Vagina (tissue), 2 donors: ENCODE results near the gene IGSF23. TPM values are rescaled to one million over a fixed set of nuclear protein-coding genes. Genes with fewer than 3 reads are reported as not detected.

ENCODE experiments used
- DNase-seq, 2 donors: peaks; one replicate each; pipeline ENCODE4 v3.0.0-alpha.2; 2017; ENCODE audit errors: extremely low spot score in 2 of 2
- H3K27ac ChIP-seq: fragments of 200-600 bp; sonication (generic); one replicate; pipeline ENCODE4 v1.5.1; 2019
- H3K27me3 ChIP-seq: fragments of 200-600 bp; sonication (generic); one replicate; pipeline ENCODE4 v1.5.1; 2019
- H3K36me3 ChIP-seq, 2 donors: fragments of 200-600 bp; sonication (generic); one replicate each; pipeline ENCODE4 v1.5.1; 2017 to 2019
- H3K4me1 ChIP-seq: fragments of 200-600 bp; sonication (generic); one replicate; pipeline ENCODE4 v1.5.1; 2019
- H3K4me3 ChIP-seq, 2 donors: fragments of 200-600 bp; sonication (generic); 1 replicate in 1 of 2; 2 replicates in 1 of 2; pipeline ENCODE4 v1.5.1; 2016 to 2019
- H3K9me3 ChIP-seq: fragments of 200-600 bp; sonication (generic); one replicate; pipeline ENCODE4 v1.5.1; 2019
- CTCF ChIP-seq, 3 experiments: fragments of 450-650 bp in 2 of 3; fragments of 200-600 bp in 1 of 3; sonication (generic) in 1 of 3; IDR thresholded peaks; one replicate each; pipeline ENCODE4 v1.5.1; 2017 to 2019; ENCODE audit warnings: antibody characterized with exemption in 3 of 3, mild to moderate bottlenecking in 2 of 3, moderate library complexity in 2 of 3
- POLR2A ChIP-seq, 2 donors: fragments of 450-650 bp; IDR thresholded peaks; one replicate each; pipeline ENCODE4 v1.6.1; 2017; ENCODE audit warnings: antibody characterized with exemption in 2 of 2, mild to moderate bottlenecking in 2 of 2, moderate library complexity in 2 of 2
- POLR2AphosphoS5 ChIP-seq, 2 donors: sonication (generic); formaldehyde crosslinking; IDR thresholded peaks; one replicate each; pipeline ENCODE4 v1.9.0; 2017; ENCODE audit warnings: antibody characterized with exemption in 2 of 2, mild to moderate bottlenecking in 2 of 2, low read depth in 1 of 2; ENCODE audit not compliant: insufficient read depth in 1 of 2
- intact Hi-C: fragments of 100-400 bp; cut with DNase I; formaldehyde crosslinking; loops from one replicate; pipeline ENCODE4 v1.15.1; 2023
- total RNA-seq: library from RNA; depleted of rRNA; stranded (reverse); fragments of >200 nt; gene quantifications from one replicate; pipeline ENCODE4 v1.2.3, GENCODE V29; 2016

Gene IGSF23
- total RNA-seq, 1 donor from 2014 or later, result not detected

GRCh38 chr19:44675521-44675920 lies 62.2 kb downstream of the IGSF23 start:
- TF ChIP-seq CTCF (IDR thresholded peaks at IDR 0.05), result no peak
- no peak for TF ChIP-seq POLR2AphosphoS5 (IDR thresholded peaks at IDR 0.05; ENCODE audit: insufficient read depth in 1 of 2, low read depth in 1 of 2)
- no peak for TF ChIP-seq POLR2A (IDR thresholded peaks at IDR 0.05)
- no peaks in the 10 kb centered on the region for H3K27me3 ChIP-seq
- no peak for DNase-seq
- no peaks in the 10 kb centered on the region for H3K4me1 ChIP-seq
- no peak overlapping the region for H3K27ac ChIP-seq
- no peaks in the 10 kb centered on the region for H3K9me3 ChIP-seq
- H3K36me3 ChIP-seq, result no peaks in the 10 kb centered on the region
- H3K4me3 ChIP-seq, result no peak overlapping the region
- intact Hi-C loops, result no loop called here

- TF ChIP-seq POLR2AphosphoS5 (IDR thresholded peaks at IDR 0.05; ENCODE audit: insufficient read depth in 1 of 2, low read depth in 1 of 2), result no peak
- no peak for TF ChIP-seq CTCF (IDR thresholded peaks at IDR 0.05)
- TF ChIP-seq POLR2A (IDR thresholded peaks at IDR 0.05), result no peak
- Histone ChIP-seq H3K27ac (no peak overlapping the region), H3K4me1 (no peaks in the 10 kb centered on the region), H3K9me3 (no peaks in the 10 kb centered on the region), H3K36me3 (no peaks in the 10 kb centered on the region), H3K27me3 (no peaks in the 10 kb centered on the region), H3K4me3 (no peak overlapping the region)
- DNase-seq, result no peak
- intact Hi-C loops, result no loop called here
Observed at GRCh38 chr19:44677019-44677811, 63.9 kb downstream of the IGSF23 start.

GRCh38 chr19:44680536-44680935 lies 67.2 kb downstream of the IGSF23 start:
- H3K27ac ChIP-seq, result no peak overlapping the region
- DNase-seq, result no peak
- H3K36me3 ChIP-seq, result no peaks in the 10 kb centered on the region
- no peak overlapping the region for H3K4me3 ChIP-seq
- no peaks in the 10 kb centered on the region for H3K4me1 ChIP-seq
- TF ChIP-seq CTCF (IDR thresholded peaks at IDR 0.05) (no peak), POLR2A (IDR thresholded peaks at IDR 0.05) (no peak), POLR2AphosphoS5 (IDR thresholded peaks at IDR 0.05; ENCODE audit: insufficient read depth in 1 of 2, low read depth in 1 of 2) (no peak)
- H3K27me3 ChIP-seq, result no peaks in the 10 kb centered on the region
- no peaks in the 10 kb centered on the region for H3K9me3 ChIP-seq
- intact Hi-C loops, result no loop called here

GRCh38 chr19:44681992-44682790 lies 68.8 kb downstream of the IGSF23 start:
- DNase-seq, result no peak
- Histone ChIP-seq H3K36me3 (no peaks in the 10 kb centered on the region), H3K4me1 (no peaks in the 10 kb centered on the region), H3K4me3 (no peak overlapping the region), H3K9me3 (no peaks in the 10 kb centered on the region), H3K27me3 (no peaks in the 10 kb centered on the region), H3K27ac (no peak overlapping the region)
- intact Hi-C loops, result no loop called here
- TF ChIP-seq POLR2AphosphoS5 (IDR thresholded peaks at IDR 0.05; ENCODE audit: insufficient read depth in 1 of 2, low read depth in 1 of 2) (no peak), POLR2A (IDR thresholded peaks at IDR 0.05) (no peak), CTCF (IDR thresholded peaks at IDR 0.05) (no peak)

- Histone ChIP-seq H3K9me3 (no peaks in the 10 kb centered on the region), H3K27me3 (no peaks in the 10 kb centered on the region), H3K4me3 (no peak overlapping the region), H3K36me3 (no peaks in the 10 kb centered on the region), H3K4me1 (no peaks in the 10 kb centered on the region), H3K27ac (no peak overlapping the region)
- DNase-seq, result no peak
- TF ChIP-seq POLR2A (IDR thresholded peaks at IDR 0.05) (no peak), CTCF (IDR thresholded peaks at IDR 0.05) (no peak), POLR2AphosphoS5 (IDR thresholded peaks at IDR 0.05; ENCODE audit: insufficient read depth in 1 of 2, low read depth in 1 of 2) (no peak)
- intact Hi-C loops, result no loop called here
Observed at GRCh38 chr19:44682807-44683206, 69.4 kb downstream of the IGSF23 start.
